SU-DHL-6 (cell line): ENCODE data around the gene SMCHD1.
"Not testable (repeated sequence)": the region's sequence is repeated elsewhere in the genome, so short reads cannot be mapped to it uniquely, and the experiment has no call there.

ENCODE experiments used
- H2AFZ ChIP-seq: fragments of 200-600 bp; sonication (generic); 2 replicates; pipeline ENCODE4 v1.6.1; 2014; ENCODE audit warnings: low read depth, mild to moderate bottlenecking, moderate library complexity, mixed read lengths, antibody characterized with exemption, low read length; ENCODE audit not compliant: severe bottlenecking
- H3F3A ChIP-seq: fragments of 200-600 bp; shearing (Covaris generic); 2 replicates; pipeline ENCODE4 v1.6.0; 2016; ENCODE audit warnings: antibody characterized with exemption, mild to moderate bottlenecking; ENCODE audit not compliant: insufficient read depth
- H3K27ac ChIP-seq: fragments of 200-600 bp; sonication (generic); 2 replicates; pipeline ENCODE4 v1.5.1; 2016; ENCODE audit warnings: low read depth, mild to moderate bottlenecking, low read length, moderate library complexity, mixed read lengths
- H3K27me3 ChIP-seq: fragments of 200-600 bp; sonication (generic), shearing (Covaris generic); 2 replicates; pipeline ENCODE4 v1.6.0; 2014; ENCODE audit warnings: mild to moderate bottlenecking, low read length
- H3K36me3 ChIP-seq: fragments of 200-600 bp; sonication (generic); 2 replicates; pipeline ENCODE4 v1.6.1; 2014; ENCODE audit warnings: mild to moderate bottlenecking, low read length, mixed read lengths
- H3K4me2 ChIP-seq: fragments of 300-600, 200-600 bp; shearing (Covaris generic), sonication (generic); 2 replicates; pipeline ENCODE4 v1.6.0; 2014; ENCODE audit warnings: low read length, low read depth, mild to moderate bottlenecking; ENCODE audit not compliant: poor library complexity, severe bottlenecking
- H3K4me3 ChIP-seq: fragments of 200-600 bp; sonication (generic); 2 replicates; pipeline ENCODE4 v1.5.1; 2014; ENCODE audit warnings: antibody characterized with exemption, low read length, mild to moderate bottlenecking, mixed read lengths; ENCODE audit not compliant: insufficient read depth, poor library complexity, severe bottlenecking
- H3K79me2 ChIP-seq: fragments of 200-600 bp; sonication (generic); 2 replicates; pipeline ENCODE4 v1.6.1; 2014; ENCODE audit warnings: mild to moderate bottlenecking, low read length, moderate library complexity; ENCODE audit not compliant: insufficient read depth
- H3K9ac ChIP-seq: fragments of 200-600 bp; sonication (generic); 2 replicates; pipeline ENCODE4 v1.7.0; 2014; ENCODE audit warnings: mild to moderate bottlenecking, low read length
- H3K9me2 ChIP-seq: fragments of 200-600 bp; sonication (generic); replicated peaks from 2 replicates; pipeline ENCODE4 v1.6.1; 2014; ENCODE audit warnings: low read length; ENCODE audit not compliant: insufficient read depth
- H3K9me3 ChIP-seq: fragments of 200-600 bp; sonication (generic); 2 replicates; pipeline ENCODE4 v1.6.1; 2014; ENCODE audit warnings: low read length, mixed read lengths; ENCODE audit not compliant: insufficient read depth
- H4K20me1 ChIP-seq: fragments of 200-600 bp; sonication (generic); 2 replicates; pipeline ENCODE4 v1.6.1; 2014; ENCODE audit warnings: low read depth, mild to moderate bottlenecking, antibody characterized with exemption, low read length, moderate library complexity, mixed read lengths
- CTCF ChIP-seq: fragments of 200-600 bp; sonication (generic); IDR thresholded peaks from one replicate; pipeline ENCODE4 v1.5.1; 2017; ENCODE audit warnings: antibody characterized with exemption, mild to moderate bottlenecking, low read length, moderate library complexity; ENCODE audit not compliant: insufficient read depth, poor library complexity, severe bottlenecking
- EZH2phosphoT487 ChIP-seq: fragments of 200-600 bp; sonication (generic), shearing (Covaris generic); conservative IDR thresholded peaks from 2 replicates; pipeline ENCODE4 v1.6.1; 2018; ENCODE audit warnings: mild to moderate bottlenecking, antibody characterized with exemption, low read length, moderate library complexity, mixed read lengths

SMCHD1 gene

GRCh38 chr18:2672410-2672809 is 16.9 kb downstream of the SMCHD1 start:
- Histone ChIP-seq H3K27me3 (no peaks in the 10 kb centered on the region), H3K4me3 (no peak overlapping the region), H2AFZ (no peak overlapping the region), H3K9ac (no peak overlapping the region), H3K4me2 (no peak overlapping the region), H4K20me1 (peaks cover 10% of the 10 kb centered on the region; the same call in 1 of the 2 replicates), H3K36me3 (peaks cover 69% of the 10 kb centered on the region), H3K27ac (no peak overlapping the region), H3F3A (0 out of 2 replicates have a peak, but pooled peaks cover 4% of the 10 kb centered on the region), H3K9me3 (no peaks in the 10 kb centered on the region), H3K79me2 (peaks cover 49% of the 10 kb centered on the region), H3K9me2 (no peaks in the 10 kb centered on the region)
- TF ChIP-seq EZH2phosphoT487 (no peak), CTCF (no peak)

GRCh38 chr18:2672872-2673271 is 17.3 kb downstream of the SMCHD1 start:
- H4K20me1 ChIP-seq: peaks cover 10% of the 10 kb centered on the region; the same call in 1 of the 2 replicates
- peaks cover 53% of the 10 kb centered on the region for H3K79me2 ChIP-seq
- H3K4me3 ChIP-seq: no peak overlapping the region
- H3K27me3 ChIP-seq: no peaks in the 10 kb centered on the region
- H3K27ac ChIP-seq: no peak overlapping the region
- 0 out of 2 replicates have a peak, but pooled peaks cover 4% of the 10 kb centered on the region for H3F3A ChIP-seq
- TF ChIP-seq CTCF (no peak), EZH2phosphoT487 (no peak)
- H3K9me2 ChIP-seq: no peaks in the 10 kb centered on the region
- no peak overlapping the region for H3K9ac ChIP-seq
- H3K36me3 ChIP-seq: peaks cover 68% of the 10 kb centered on the region
- no peaks in the 10 kb centered on the region for H3K9me3 ChIP-seq
- no peak overlapping the region for H2AFZ ChIP-seq
- no peak overlapping the region for H3K4me2 ChIP-seq

- not testable (repeated sequence) for H3K9ac ChIP-seq, H3K9me3 ChIP-seq, H3K27ac ChIP-seq, H2AFZ ChIP-seq, H3K4me2 ChIP-seq, H3K27me3 ChIP-seq, H3K4me3 ChIP-seq, H3K9me2 ChIP-seq
- H4K20me1 ChIP-seq: peaks cover 20% of the 10 kb centered on the region
- H3K36me3 ChIP-seq: peaks cover 57% of the 10 kb centered on the region
- H3K79me2 ChIP-seq: peaks cover 59% of the 10 kb centered on the region
- H3F3A ChIP-seq: peaks cover 23% of the 10 kb centered on the region; the same call in 1 of the 2 replicates
These were observed 23.4 kb downstream of the SMCHD1 start for GRCh38 chr18:2678933-2679332.

- H3K27me3 ChIP-seq: no peaks in the 10 kb centered on the region
- H3K4me2 ChIP-seq: no peak overlapping the region
- H3K9ac ChIP-seq: no peak overlapping the region
- H3K9me2 ChIP-seq: no peaks in the 10 kb centered on the region
- peaks cover 58% of the 10 kb centered on the region for H3K36me3 ChIP-seq
- no peak overlapping the region for H3K27ac ChIP-seq
- H2AFZ ChIP-seq: no peak overlapping the region
- peaks cover 72% of the 10 kb centered on the region for H3K79me2 ChIP-seq
- TF ChIP-seq CTCF: no peak
- TF ChIP-seq EZH2phosphoT487: no peak
- H4K20me1 ChIP-seq: peaks cover 20% of the 10 kb centered on the region
- no peaks in the 10 kb centered on the region for H3K9me3 ChIP-seq
- no peak overlapping the region for H3K4me3 ChIP-seq
- H3F3A ChIP-seq: peaks cover 23% of the 10 kb centered on the region; the same call in 1 of the 2 replicates
These were observed 24.8 kb downstream of the SMCHD1 start for GRCh38 chr18:2680216-2680792.
